ENCODE results near the gene DUSP6. TPM values are rescaled to one million over a fixed set of nuclear protein-coding genes. Genes with fewer than 3 reads are reported as not detected.

DUSP6 gene
- total RNA-seq, 1 donor from 2014 or later: 80.1 TPM

GRCh38 chr12:89392391-89392790 is 40.1 kb upstream of the DUSP6 start:
- Mint-ChIP-seq H3K9me3 (ENCODE audit: low read depth) (peaks cover 3% of the 10 kb centered on the region), H3K4me3 (ENCODE audit: low read depth) (no peak overlapping the region), H3K27ac (no peak overlapping the region), H3K27me3 (no peaks in the 10 kb centered on the region), H3K36me3 (ENCODE audit: insufficient read depth) (no peaks in the 10 kb centered on the region), H3K4me1 (ENCODE audit: low read depth) (peaks cover 20% of the 10 kb centered on the region)
- no peak for TF ChIP-seq CTCF (IDR thresholded peaks at IDR 0.05; ENCODE audit: unreplicated experiment)
- DNase-seq (ENCODE audit: low spot score, unreplicated experiment): no peak

- TF ChIP-seq CTCF (IDR thresholded peaks at IDR 0.05; ENCODE audit: unreplicated experiment): no peak
- DNase-seq (ENCODE audit: low spot score, unreplicated experiment): no peak
Observed at GRCh38 chr12:89391726-89392336, 39.5 kb upstream of the DUSP6 start.

GRCh38 chr12:89390802-89391673 is 38.7 kb upstream of the DUSP6 start:
- Mint-ChIP-seq H3K4me3 (ENCODE audit: low read depth) (no peak overlapping the region), H3K4me1 (ENCODE audit: low read depth) (peaks cover 27% of the 10 kb centered on the region), H3K27ac (peak overlapping the region; percentile 84), H3K36me3 (ENCODE audit: insufficient read depth) (no peaks in the 10 kb centered on the region), H3K9me3 (ENCODE audit: low read depth) (peaks cover 3% of the 10 kb centered on the region), H3K27me3 (no peaks in the 10 kb centered on the region)
- DNase-seq (ENCODE audit: low spot score, unreplicated experiment): no peak
- no peak for TF ChIP-seq CTCF (IDR thresholded peaks at IDR 0.05; ENCODE audit: unreplicated experiment)

More at GRCh38 chr12:89391726-89392336, 39.5 kb upstream of the DUSP6 start:
- Mint-ChIP-seq H3K4me3 (ENCODE audit: low read depth) (no peak overlapping the region), H3K27ac (no peak overlapping the region), H3K27me3 (no peaks in the 10 kb centered on the region), H3K9me3 (ENCODE audit: low read depth) (peaks cover 3% of the 10 kb centered on the region), H3K36me3 (ENCODE audit: insufficient read depth) (no peaks in the 10 kb centered on the region), H3K4me1 (ENCODE audit: low read depth) (peaks cover 20% of the 10 kb centered on the region)

- DNase-seq (ENCODE audit: low spot score, unreplicated experiment): no peak
- no peak for TF ChIP-seq CTCF (IDR thresholded peaks at IDR 0.05; ENCODE audit: unreplicated experiment)
- Mint-ChIP-seq H3K4me3 (ENCODE audit: low read depth) (no peak overlapping the region), H3K27me3 (no peaks in the 10 kb centered on the region), H3K27ac (peak overlapping the region; percentile 29), H3K4me1 (ENCODE audit: low read depth) (peaks cover 32% of the 10 kb centered on the region), H3K9me3 (ENCODE audit: low read depth) (peaks cover 3% of the 10 kb centered on the region), H3K36me3 (ENCODE audit: insufficient read depth) (no peaks in the 10 kb centered on the region)
Observed at GRCh38 chr12:89389755-89390661, 37.7 kb upstream of the DUSP6 start.

- DNase-seq (ENCODE audit: low spot score, unreplicated experiment): no peak
- Mint-ChIP-seq H3K27me3 (no peaks in the 10 kb centered on the region), H3K27ac (peak overlapping the region; percentile 23), H3K4me3 (ENCODE audit: low read depth) (no peak overlapping the region), H3K36me3 (ENCODE audit: insufficient read depth) (no peaks in the 10 kb centered on the region), H3K9me3 (ENCODE audit: low read depth) (no peaks in the 10 kb centered on the region), H3K4me1 (ENCODE audit: low read depth) (peaks cover 53% of the 10 kb centered on the region)
- TF ChIP-seq CTCF (IDR thresholded peaks at IDR 0.05; ENCODE audit: unreplicated experiment): no peak
Observed at GRCh38 chr12:89386138-89386537, 33.8 kb upstream of the DUSP6 start.

Data from progenitor cell of endocrine pancreas (in vitro differentiated cells).